ENCODE data around the gene EYA4.

The EYA4 gene

GRCh38 chr6:133242637-133243585 is 1.8 kb downstream of the EYA4 start:
- DNase-seq (ENCODE audit: low read depth): no peak

GRCh38 chr6:133243723-133244305 is 2.7 kb downstream of the EYA4 start:
- DNase-seq (ENCODE audit: low read depth): no peak

GRCh38 chr6:133244519-133244918 is 3.4 kb downstream of the EYA4 start:
- no peak for DNase-seq (ENCODE audit: low read depth)

DNA sequence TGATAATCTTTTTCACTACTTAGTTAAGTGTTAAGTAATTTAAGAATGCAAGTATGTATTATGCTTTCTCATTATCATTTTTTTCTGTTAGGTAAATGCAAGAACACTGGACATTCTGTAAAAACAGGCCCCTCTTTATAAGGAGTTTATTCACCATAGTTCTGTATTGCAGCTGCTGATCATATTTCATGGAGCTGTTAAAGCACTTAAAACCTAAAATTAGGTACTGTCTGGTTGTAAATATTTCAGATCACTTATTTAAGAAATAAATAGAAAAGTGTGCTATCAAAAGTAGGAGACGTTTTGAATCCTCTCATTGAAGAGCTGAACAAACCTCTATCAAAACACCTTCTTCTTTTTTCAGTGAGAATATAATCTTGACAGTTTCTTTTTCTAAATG is 3.9 kb downstream of the EYA4 start:
- no peak for DNase-seq (ENCODE audit: low read depth)

DNA sequence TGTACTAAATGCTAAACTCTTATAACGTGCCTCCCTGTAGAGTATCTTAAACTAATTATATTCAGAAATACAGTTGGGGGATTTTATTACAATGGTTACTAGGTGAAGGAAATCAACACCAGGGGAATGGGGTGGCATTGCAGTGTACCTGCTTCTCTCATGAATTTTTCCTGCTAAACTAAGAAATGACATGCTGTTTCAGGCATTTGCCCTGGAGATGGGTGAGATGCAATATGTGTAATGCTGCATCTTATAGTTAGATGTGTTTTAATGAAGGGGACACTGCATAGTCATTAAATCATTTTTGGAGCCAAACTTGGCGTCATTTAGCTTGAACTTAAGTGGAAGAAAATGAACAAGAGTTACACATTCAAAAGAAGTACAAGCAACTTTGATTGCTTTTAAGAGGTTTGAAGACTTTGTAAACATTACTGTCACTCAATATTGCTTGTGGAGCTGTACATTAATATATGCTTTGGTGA is 4.3 kb downstream of the EYA4 start:
- DNase-seq (ENCODE audit: low read depth): no peak

DNA sequence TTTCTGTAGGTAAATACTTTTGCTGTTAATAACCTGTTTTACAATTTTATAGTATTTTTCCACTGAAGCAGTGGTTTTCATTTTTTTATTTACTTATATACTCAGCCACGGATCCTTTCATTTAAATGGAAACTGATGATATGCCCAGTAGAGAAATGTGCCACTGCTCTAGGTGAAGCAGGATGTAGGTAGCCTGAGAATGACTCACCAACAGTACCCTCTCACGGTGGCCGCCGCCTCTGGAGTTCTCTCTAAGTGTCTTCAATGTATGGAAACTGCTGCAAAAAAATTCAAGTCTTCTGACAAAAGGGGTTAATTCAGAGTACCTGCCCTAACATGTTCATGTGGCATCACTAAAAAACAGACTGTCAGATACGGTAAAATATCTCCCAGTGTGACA is 6.4 kb downstream of the EYA4 start:
- no peak for DNase-seq (ENCODE audit: low read depth)

- peak; percentile 91 for DNase-seq (ENCODE audit: low read depth)
These were observed 7.3 kb downstream of the EYA4 start for GRCh38 chr6:133248241-133249001.

- no peak for DNase-seq (ENCODE audit: low read depth)
These were observed 10.5 kb downstream of the EYA4 start for GRCh38 chr6:133251688-133252087.

GRCh38 chr6:133254552-133255228 is 13.5 kb downstream of the EYA4 start:
- peak; percentile 82 for DNase-seq (ENCODE audit: low read depth)

DNA sequence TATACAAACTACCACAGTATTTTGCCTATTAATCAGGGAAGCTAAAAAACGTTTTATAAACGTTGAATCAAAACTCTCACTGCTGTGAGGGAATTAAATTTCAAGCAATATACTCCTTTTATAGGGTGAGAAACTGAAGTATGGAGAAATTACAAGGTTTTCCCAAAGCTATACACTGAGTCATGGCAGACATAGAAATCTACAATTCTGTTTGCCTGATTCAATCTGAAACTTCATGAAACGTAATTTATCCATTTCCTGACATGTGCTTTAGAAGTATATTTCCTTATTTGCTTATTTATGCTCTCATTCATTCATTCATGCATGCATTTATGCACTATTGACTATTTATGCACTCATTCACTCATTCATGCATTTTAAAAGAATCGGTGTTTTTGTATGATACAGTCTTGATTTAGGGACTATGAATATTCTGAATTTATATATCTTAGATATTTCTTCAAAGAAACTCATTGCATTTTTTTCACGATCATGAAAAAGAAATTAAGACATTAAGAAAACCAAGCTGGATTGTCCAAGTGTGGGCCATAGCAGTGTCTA is 16.5 kb downstream of the EYA4 start:
- DNase-seq (ENCODE audit: low read depth): no peak

- DNase-seq (ENCODE audit: low read depth): no peak
These were observed 18.4 kb downstream of the EYA4 start for GRCh38 chr6:133259561-133259960.

DNA sequence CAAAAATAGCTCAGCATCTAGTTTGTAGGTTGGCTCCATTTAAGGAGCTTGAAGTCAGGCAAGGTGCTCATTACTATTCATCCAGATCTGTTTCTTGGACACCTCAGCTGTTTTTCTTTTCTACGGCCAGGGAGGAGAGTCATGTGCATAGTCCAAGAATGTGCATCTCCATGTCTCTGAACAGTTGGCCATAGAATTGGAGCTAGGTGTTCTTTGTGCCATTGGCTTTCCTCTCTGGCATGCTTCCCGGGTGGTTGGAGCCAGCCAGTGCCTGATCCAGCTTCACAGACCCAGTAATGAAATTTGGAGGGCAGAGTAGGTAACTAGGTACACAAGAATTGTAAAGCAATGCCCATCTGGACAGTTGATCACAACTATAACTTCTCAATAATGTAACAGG is 21.6 kb downstream of the EYA4 start:
- no peak for DNase-seq (ENCODE audit: low read depth)

DNA sequence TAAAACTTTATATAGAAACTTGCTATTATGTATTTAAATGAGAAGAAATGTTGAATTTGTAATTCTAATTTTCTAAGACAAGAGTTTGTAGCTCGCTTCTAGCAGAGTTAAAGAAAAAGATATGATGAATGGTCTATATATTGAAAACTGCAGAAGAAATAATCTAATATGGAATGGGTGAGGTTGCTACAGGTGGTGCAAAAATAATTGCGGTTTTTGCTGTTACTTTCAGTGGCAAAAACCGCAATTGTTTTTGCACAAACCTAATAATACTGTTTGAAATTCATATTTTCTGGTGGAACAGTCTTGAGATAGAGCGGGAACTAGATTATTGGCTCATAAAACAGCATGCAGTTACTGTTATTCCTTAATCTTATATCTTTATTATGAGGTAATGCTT is 23.9 kb downstream of the EYA4 start:
- no peak for DNase-seq (ENCODE audit: low read depth)

DNA sequence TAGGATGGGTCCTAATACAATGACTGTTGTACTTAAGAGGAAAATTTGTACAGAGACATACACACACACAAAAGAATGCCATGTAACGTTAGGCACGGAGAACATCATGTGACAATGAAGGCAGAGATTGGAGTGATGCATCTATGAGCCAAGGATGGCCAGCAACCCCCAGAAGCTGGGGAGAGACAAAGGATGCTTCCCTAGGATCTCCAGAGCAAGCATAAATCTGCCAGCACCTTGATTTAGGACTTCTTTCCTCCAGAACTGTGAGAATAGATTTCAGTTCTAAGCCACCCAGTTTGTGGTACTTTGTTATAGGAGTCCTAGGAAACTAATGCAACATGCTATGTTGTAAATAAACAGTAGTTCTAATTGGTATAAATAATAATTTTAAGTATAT is 25.0 kb downstream of the EYA4 start:
- no peak for DNase-seq (ENCODE audit: low read depth)

GRCh38 chr6:133268621-133269020 is 27.5 kb downstream of the EYA4 start:
- DNase-seq (ENCODE audit: low read depth): no peak

DNA sequence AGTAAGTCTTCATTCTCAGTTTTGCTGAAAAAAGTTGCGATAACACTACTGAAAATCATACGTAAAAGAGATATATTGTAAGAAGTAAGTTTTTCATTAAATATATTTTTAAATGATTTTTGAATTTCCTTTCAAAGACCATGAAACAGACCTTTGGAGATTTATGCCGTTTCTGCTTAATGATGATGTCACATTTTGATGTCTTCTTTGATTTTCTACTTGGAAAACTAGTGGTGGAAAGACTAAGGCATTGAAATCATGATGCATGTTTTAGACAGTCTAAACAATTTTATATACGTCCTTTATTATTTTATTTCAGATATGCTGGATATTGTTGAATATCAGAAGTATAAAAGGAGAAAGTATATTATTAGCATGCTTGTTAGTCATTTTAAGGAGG is 33.7 kb downstream of the EYA4 start:
- DNase-seq (ENCODE audit: low read depth): no peak

DNA sequence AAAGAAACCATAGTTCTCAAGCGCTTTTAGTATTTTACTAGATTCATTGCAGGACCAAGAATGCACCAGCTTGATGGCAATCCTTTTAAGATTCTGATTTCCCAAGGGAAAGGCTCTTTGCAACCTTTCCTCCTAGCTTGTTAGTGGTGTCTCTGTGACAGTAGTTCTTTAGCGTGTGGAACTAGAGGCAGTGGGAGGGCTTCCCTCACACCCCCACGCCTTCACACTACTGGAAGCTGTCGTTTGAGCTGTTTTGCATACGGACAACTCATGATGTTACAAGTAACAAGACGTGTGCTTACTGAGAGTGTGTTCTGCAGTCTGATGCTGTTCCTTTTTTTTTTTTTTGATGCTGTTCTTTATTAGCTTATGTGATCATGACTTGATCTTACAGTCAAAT is 34.1 kb downstream of the EYA4 start:
- DNase-seq (ENCODE audit: low read depth): no peak

DNA sequence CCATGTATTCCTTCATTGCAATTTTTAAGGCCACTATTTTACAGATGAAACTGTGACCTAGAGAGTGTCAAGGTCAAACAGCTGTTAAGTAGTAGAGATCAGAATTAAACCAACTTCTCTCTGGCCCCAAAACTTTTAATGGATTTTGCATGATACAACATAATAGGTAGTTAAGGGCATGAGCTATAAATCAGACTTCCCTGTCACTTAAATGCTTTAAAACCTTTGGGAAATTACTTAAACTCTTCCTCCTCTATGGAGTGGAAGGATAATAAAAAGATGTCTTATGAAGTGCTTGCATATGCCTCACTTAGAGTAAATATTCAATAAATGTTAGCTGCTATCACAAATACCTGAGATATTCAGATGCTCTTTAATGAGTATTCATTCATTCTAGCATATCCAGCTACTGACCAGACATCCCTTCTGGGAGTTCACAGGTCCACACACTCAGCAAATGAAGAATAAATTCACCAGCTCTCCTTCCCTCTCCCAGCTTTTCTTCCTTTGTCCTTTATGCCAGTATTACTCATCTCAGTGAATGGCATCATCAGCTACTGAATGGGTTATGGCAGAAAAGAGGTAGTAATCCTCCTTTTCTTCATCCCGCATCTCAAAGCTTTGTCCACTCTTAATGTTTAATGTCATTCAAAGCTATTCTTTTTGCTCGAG is 36.2 kb downstream of the EYA4 start:
- DNase-seq (ENCODE audit: low read depth): no peak

DNA sequence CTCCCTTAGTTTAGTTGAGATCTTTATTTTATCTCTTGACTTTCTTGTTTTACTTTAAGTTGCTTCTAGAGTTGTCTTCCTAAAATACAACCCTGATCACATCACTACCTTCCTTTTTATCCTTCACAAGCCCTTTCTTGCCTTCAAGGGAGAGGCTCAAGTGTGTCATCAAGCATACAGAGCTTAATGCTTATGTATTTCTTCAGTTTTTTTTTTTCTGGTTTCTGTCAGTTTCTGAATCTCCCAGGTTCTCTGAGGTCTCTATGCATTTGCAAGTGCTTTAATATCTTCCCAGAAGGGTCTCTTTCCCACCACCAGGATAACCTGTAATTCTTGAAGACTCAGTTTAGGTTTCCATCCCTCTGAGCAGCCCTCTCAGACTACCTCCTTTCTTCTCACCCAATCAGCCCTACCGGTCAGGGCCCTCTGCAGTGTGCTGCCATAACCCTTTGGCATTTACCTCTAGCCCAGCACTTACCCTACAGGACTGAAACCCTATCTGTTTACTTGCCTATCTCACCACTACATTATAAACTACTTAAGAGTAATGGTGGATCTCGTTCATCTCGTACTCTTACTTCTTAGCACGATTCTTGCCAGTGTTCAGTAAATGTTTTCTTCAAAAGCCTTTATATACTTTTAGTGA is 36.9 kb downstream of the EYA4 start:
- no peak for DNase-seq (ENCODE audit: low read depth)

DNA sequence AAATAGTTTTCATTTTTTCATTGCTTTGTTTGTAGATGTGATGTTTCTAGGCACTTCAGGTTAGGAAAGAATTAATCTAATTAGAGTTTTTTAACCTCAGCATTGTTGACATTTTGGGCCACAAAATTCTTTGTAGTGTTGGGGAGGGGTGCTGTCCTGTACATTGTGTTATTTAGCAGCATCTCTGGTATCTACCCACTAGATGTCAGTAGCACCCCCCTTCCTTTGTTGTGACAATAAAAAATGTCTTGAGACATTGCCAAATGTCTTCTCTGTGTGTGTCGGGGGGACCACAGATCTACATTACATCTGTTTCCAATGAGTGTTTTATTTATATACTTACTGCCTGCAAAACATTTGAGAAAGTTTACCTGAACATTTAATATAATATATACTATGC is 45.6 kb downstream of the EYA4 start:
- peak; percentile 36 for DNase-seq (ENCODE audit: low read depth)

DNA sequence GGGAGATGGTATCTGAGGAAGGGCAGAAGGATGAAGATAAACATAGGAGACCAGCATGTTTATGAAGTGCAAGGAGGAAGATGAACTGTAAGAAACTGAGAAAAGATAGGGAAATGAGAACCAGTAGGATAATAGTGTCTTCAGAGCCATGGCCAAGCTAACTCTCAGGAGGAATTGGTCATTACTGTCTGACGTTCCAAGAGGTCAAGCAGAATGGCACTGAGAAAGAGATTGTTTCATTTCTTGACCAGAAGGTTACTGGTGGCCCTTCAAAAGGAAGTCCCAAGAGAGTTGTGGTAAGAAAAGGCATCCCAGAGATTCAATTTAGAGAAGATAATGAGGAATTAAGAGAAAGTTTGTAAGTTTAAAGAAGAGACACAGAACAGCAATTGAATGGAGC is 47.5 kb downstream of the EYA4 start:
- DNase-seq (ENCODE audit: low read depth): no peak

Data from iris pigment epithelial cell (primary cell).